ENCODE data around the gene CYB561A3. TPM values are rescaled to one million over a fixed set of nuclear protein-coding genes. Genes with fewer than 3 reads are reported as not detected.
"Not testable (repeated sequence)": the region's sequence is repeated elsewhere in the genome, so short reads cannot be mapped to it uniquely, and the experiment has no call there.

CYB561A3 gene
- total and polyA plus RNA-seq, 4 donors, result 19.1 to 47.4 (median 28.3) TPM

GRCh38 chr11:61392981-61393595, 31.4 kb upstream of the CYB561A3 start:
- H3K9me3 ChIP-seq (ENCODE audit: control insufficient read depth, low read length), result no peaks in the 10 kb centered on the region
- H3K27ac ChIP-seq (ENCODE audit: low read depth in 1 of 2, low read length in 2 of 2), result peak overlapping the region in 1 of 2 donors; percentile 30
- H3K4me1 ChIP-seq (ENCODE audit: control insufficient read depth in 1 of 2, insufficient read depth in 2 of 2, low read length in 2 of 2), result no peaks in the 10 kb centered on the region
- WGBS, 2 donors, result 0 to 1% methylated on average over 15 of the region's 15 CpGs
- intact Hi-C loops (cut with DNase I), result loop anchor here in 1 of 2 donors (10.0 kb wide), 1 partner anchor 548 kb away; the partner anchor contains the start of gene CCDC86
- DNase-seq (no peak), ATAC-seq (ENCODE audit: low FRiP score) (peak; percentile 55)
- H3K36me3 ChIP-seq (ENCODE audit: control insufficient read depth in 1 of 2, insufficient read depth in 2 of 2, low read length in 1 of 2), result peaks cover 0 to 4% of the 10 kb centered on the region in 2 donors
- H3K27me3 ChIP-seq (ENCODE audit: control insufficient read depth in 1 of 2, insufficient read depth in 2 of 2, low read length in 1 of 2), result no peaks in the 10 kb centered on the region
- H3K4me3 ChIP-seq (ENCODE audit: low read length in 2 of 2), result peak overlapping the region; percentile 42 to 81

- DNase-seq (no peak), ATAC-seq (ENCODE audit: low FRiP score) (no peak)
- Histone ChIP-seq H3K27ac (ENCODE audit: low read depth in 1 of 2, low read length in 2 of 2) (no peak overlapping the region), H3K9me3 (ENCODE audit: control insufficient read depth, low read length) (no peaks in the 10 kb centered on the region), H3K4me3 (ENCODE audit: low read length in 2 of 2) (no peak overlapping the region), H3K4me1 (ENCODE audit: control insufficient read depth in 1 of 2, insufficient read depth in 2 of 2, low read length in 2 of 2) (no peaks in the 10 kb centered on the region), H3K27me3 (ENCODE audit: control insufficient read depth in 1 of 2, insufficient read depth in 2 of 2, low read length in 1 of 2) (no peaks in the 10 kb centered on the region), H3K36me3 (ENCODE audit: control insufficient read depth in 1 of 2, insufficient read depth in 2 of 2, low read length in 1 of 2) (no peaks in the 10 kb centered on the region)
- 57 to 68% methylated on average over 1 of the region's 1 CpG for WGBS, 2 donors
- intact Hi-C loops (cut with DNase I), result loop anchor here in 1 of 2 donors (10.0 kb wide), 1 partner anchor 545 kb away; the partner anchor contains the start of gene CCDC86
These were observed 28.5 kb upstream of the CYB561A3 start for GRCh38 chr11:61390161-61390560.

- no peaks in the 10 kb centered on the region for H3K9me3 ChIP-seq (ENCODE audit: control insufficient read depth, low read length)
- 85 to 86% methylated on average over 15 of the region's 15 CpGs for whole genome bisulfite sequencing, 2 donors
- peak; percentile 7 for ATAC-seq (ENCODE audit: low FRiP score)
- H3K4me3 ChIP-seq (ENCODE audit: low read length in 2 of 2), result no peak overlapping the region
- no peaks in the 10 kb centered on the region for H3K36me3 ChIP-seq (ENCODE audit: control insufficient read depth in 1 of 2, insufficient read depth in 2 of 2, low read length in 1 of 2)
- H3K27ac ChIP-seq (ENCODE audit: low read depth in 1 of 2, low read length in 2 of 2), result no peak overlapping the region
- intact Hi-C loops (cut with DNase I), result loop anchor here (1.0 to 2.0 kb wide), 2 partner anchors 48 to 49 kb away; no protein-coding TSS in a partner anchor
- no peaks in the 10 kb centered on the region for H3K4me1 ChIP-seq (ENCODE audit: control insufficient read depth in 1 of 2, insufficient read depth in 2 of 2, low read length in 2 of 2)
- H3K27me3 ChIP-seq (ENCODE audit: control insufficient read depth in 1 of 2, insufficient read depth in 2 of 2, low read length in 1 of 2), result no peaks in the 10 kb centered on the region
- no peak for DNase-seq
These were observed 22.9 kb upstream of the CYB561A3 start for GRCh38 chr11:61384271-61385242.

GRCh38 chr11:61383859-61384258, 22.2 kb upstream of the CYB561A3 start:
- H3K9me3 ChIP-seq (ENCODE audit: control insufficient read depth, low read length); H3K27ac ChIP-seq (ENCODE audit: low read depth in 1 of 2, low read length in 2 of 2); ATAC-seq (ENCODE audit: low FRiP score); H3K4me1 ChIP-seq (ENCODE audit: control insufficient read depth in 1 of 2, insufficient read depth in 2 of 2, low read length in 2 of 2); H3K36me3 ChIP-seq (ENCODE audit: control insufficient read depth in 1 of 2, insufficient read depth in 2 of 2, low read length in 1 of 2); DNase-seq; H3K27me3 ChIP-seq (ENCODE audit: control insufficient read depth in 1 of 2, insufficient read depth in 2 of 2, low read length in 1 of 2); H3K4me3 ChIP-seq (ENCODE audit: low read length in 2 of 2): not testable (repeated sequence)
- intact Hi-C loops (cut with DNase I), result loop anchor here in 1 of 2 donors (2.0 kb wide), 1 partner anchor 47 kb away; no protein-coding TSS in a partner anchor
- WGBS, 2 donors, result 90 to 94% methylated on average over 5 of the region's 5 CpGs

- WGBS, 2 donors, result 94 to 95% methylated on average over 9 of the region's 9 CpGs
- Histone ChIP-seq H3K4me3 (ENCODE audit: low read length in 2 of 2) (no peak overlapping the region), H3K36me3 (ENCODE audit: control insufficient read depth in 1 of 2, insufficient read depth in 2 of 2, low read length in 1 of 2) (no peaks in the 10 kb centered on the region), H3K4me1 (ENCODE audit: control insufficient read depth in 1 of 2, insufficient read depth in 2 of 2, low read length in 2 of 2) (peaks cover 0 to 5% of the 10 kb centered on the region in 2 donors), H3K9me3 (ENCODE audit: control insufficient read depth, low read length) (no peaks in the 10 kb centered on the region), H3K27me3 (ENCODE audit: control insufficient read depth in 1 of 2, insufficient read depth in 2 of 2, low read length in 1 of 2) (no peaks in the 10 kb centered on the region), H3K27ac (ENCODE audit: low read depth in 1 of 2, low read length in 2 of 2) (no peak overlapping the region)
- intact Hi-C loops (cut with DNase I), result no loop called here
- no peak for ATAC-seq (ENCODE audit: low FRiP score)
- DNase-seq, result no peak
These were observed 19.2 kb upstream of the CYB561A3 start for GRCh38 chr11:61380884-61381283.

GRCh38 chr11:61378713-61379313, 17.1 kb upstream of the CYB561A3 start:
- peak in 1 of 2 donors; percentile 69 for DNase-seq
- Histone ChIP-seq H3K4me1 (ENCODE audit: control insufficient read depth in 1 of 2, insufficient read depth in 2 of 2, low read length in 2 of 2) (peaks cover 0 to 5% of the 10 kb centered on the region in 2 donors), H3K27ac (ENCODE audit: low read depth in 1 of 2, low read length in 2 of 2) (peak overlapping the region in 1 of 2 donors; percentile 94), H3K9me3 (ENCODE audit: control insufficient read depth, low read length) (no peaks in the 10 kb centered on the region), H3K27me3 (ENCODE audit: control insufficient read depth in 1 of 2, insufficient read depth in 2 of 2, low read length in 1 of 2) (no peaks in the 10 kb centered on the region), H3K36me3 (ENCODE audit: control insufficient read depth in 1 of 2, insufficient read depth in 2 of 2, low read length in 1 of 2) (no peaks in the 10 kb centered on the region), H3K4me3 (ENCODE audit: low read length in 2 of 2) (no peak overlapping the region)
- intact Hi-C loops (cut with DNase I), result no loop called here
- 68 to 70% methylated on average over 5 of the region's 5 CpGs for WGBS, 2 donors
- peak; percentile 94 for ATAC-seq (ENCODE audit: low FRiP score)

- no peaks in the 10 kb centered on the region for H3K27me3 ChIP-seq (ENCODE audit: control insufficient read depth in 1 of 2, insufficient read depth in 2 of 2, low read length in 1 of 2)
- intact Hi-C loops (cut with DNase I), result no loop called here
- no peaks in the 10 kb centered on the region for H3K9me3 ChIP-seq (ENCODE audit: control insufficient read depth, low read length)
- no peak overlapping the region for H3K27ac ChIP-seq (ENCODE audit: low read depth in 1 of 2, low read length in 2 of 2)
- H3K4me3 ChIP-seq (ENCODE audit: low read length in 2 of 2), result no peak overlapping the region
- H3K36me3 ChIP-seq (ENCODE audit: control insufficient read depth in 1 of 2, insufficient read depth in 2 of 2, low read length in 1 of 2), result no peaks in the 10 kb centered on the region
- no peak for ATAC-seq (ENCODE audit: low FRiP score)
- 92 to 94% methylated on average over 6 of the region's 6 CpGs for WGBS, 2 donors
- no peak for DNase-seq
- H3K4me1 ChIP-seq (ENCODE audit: control insufficient read depth in 1 of 2, insufficient read depth in 2 of 2, low read length in 2 of 2), result peaks cover 0 to 5% of the 10 kb centered on the region in 2 donors
These were observed 15.9 kb upstream of the CYB561A3 start for GRCh38 chr11:61377461-61378160.

GRCh38 chr11:61375761-61376108, 14.1 kb upstream of the CYB561A3 start:
- WGBS, 2 donors, result 62 to 66% methylated on average over 6 of the region's 6 CpGs
- peaks cover 0 to 5% of the 10 kb centered on the region in 2 donors for H3K4me1 ChIP-seq (ENCODE audit: control insufficient read depth in 1 of 2, insufficient read depth in 2 of 2, low read length in 2 of 2)

More at GRCh38 chr11:61375761-61376108, 14.1 kb upstream of the CYB561A3 start:
- DNase-seq (no peak), ATAC-seq (ENCODE audit: low FRiP score) (no peak)
- intact Hi-C loops (cut with DNase I), result no loop called here
- H3K36me3 ChIP-seq (ENCODE audit: control insufficient read depth in 1 of 2, insufficient read depth in 2 of 2, low read length in 1 of 2), result no peaks in the 10 kb centered on the region
- H3K9me3 ChIP-seq (ENCODE audit: control insufficient read depth, low read length), result no peaks in the 10 kb centered on the region
- H3K4me3 ChIP-seq (ENCODE audit: low read length in 2 of 2), result no peak overlapping the region
- H3K27ac ChIP-seq (ENCODE audit: low read depth in 1 of 2, low read length in 2 of 2), result no peak overlapping the region
- no peaks in the 10 kb centered on the region for H3K27me3 ChIP-seq (ENCODE audit: control insufficient read depth in 1 of 2, insufficient read depth in 2 of 2, low read length in 1 of 2)
